ENCODE results near the gene C1orf141.
"Not testable (repeated sequence)": the region's sequence is repeated elsewhere in the genome, so short reads cannot be mapped to it uniquely, and the experiment has no call there.

The C1orf141 gene

GRCh38 chr1:67142931-67143330, 8.2 kb upstream of the C1orf141 start:
- DNase-seq (ENCODE audit: low read depth) = no peak

GRCh38 chr1:67141832-67142231, 7.1 kb upstream of the C1orf141 start:
- not testable (repeated sequence) for DNase-seq (ENCODE audit: low read depth)

GRCh38 chr1:67140460-67140859, 5.7 kb upstream of the C1orf141 start:
- no peak for DNase-seq (ENCODE audit: low read depth)

- no peak for DNase-seq (ENCODE audit: low read depth)
These were observed 4.2 kb upstream of the C1orf141 start for GRCh38 chr1:67138813-67139499.

GRCh38 chr1:67137307-67137753, 2.6 kb upstream of the C1orf141 start:
- DNase-seq (ENCODE audit: low read depth) = no peak

- peak; percentile 77 for DNase-seq (ENCODE audit: low read depth)
These were observed 584 bp upstream of the C1orf141 start for GRCh38 chr1:67135354-67135753.

- no peak for DNase-seq (ENCODE audit: low read depth)
These were observed 1.6 kb downstream of the C1orf141 start for GRCh38 chr1:67133177-67133576.

- no peak for DNase-seq (ENCODE audit: low read depth)
These were observed 4.1 kb downstream of the C1orf141 start for GRCh38 chr1:67130673-67131072.

GRCh38 chr1:67126974-67127373, 7.8 kb downstream of the C1orf141 start:
- no peak for DNase-seq (ENCODE audit: low read depth)

- no peak for DNase-seq (ENCODE audit: low read depth)
These were observed 8.5 kb downstream of the C1orf141 start for GRCh38 chr1:67126111-67126746.

GRCh38 chr1:67124455-67124854, 10.3 kb downstream of the C1orf141 start:
- no peak for DNase-seq (ENCODE audit: low read depth)

GRCh38 chr1:67120855-67121619, 13.7 kb downstream of the C1orf141 start:
- DNase-seq (ENCODE audit: low read depth) = no peak

- DNase-seq (ENCODE audit: low read depth) = no peak
These were observed 16.1 kb downstream of the C1orf141 start for GRCh38 chr1:67118646-67119045.

GRCh38 chr1:67118191-67118590, 16.6 kb downstream of the C1orf141 start:
- no peak for DNase-seq (ENCODE audit: low read depth)

GRCh38 chr1:67114162-67114561, 20.6 kb downstream of the C1orf141 start:
- no peak for DNase-seq (ENCODE audit: low read depth)

- DNase-seq (ENCODE audit: low read depth) = no peak
These were observed 24.4 kb downstream of the C1orf141 start for GRCh38 chr1:67110352-67110751.

GRCh38 chr1:67105508-67105907, 29.3 kb downstream of the C1orf141 start:
- no peak for DNase-seq (ENCODE audit: low read depth)

GRCh38 chr1:67103548-67103947, 31.2 kb downstream of the C1orf141 start:
- no peak for DNase-seq (ENCODE audit: low read depth)

GRCh38 chr1:67100833-67101232, 33.9 kb downstream of the C1orf141 start:
- DNase-seq (ENCODE audit: low read depth) = no peak

GRCh38 chr1:67097305-67097704, 37.5 kb downstream of the C1orf141 start:
- DNase-seq (ENCODE audit: low read depth) = no peak

- DNase-seq (ENCODE audit: low read depth) = no peak
These were observed 40.6 kb downstream of the C1orf141 start for GRCh38 chr1:67094191-67094590.

- DNase-seq (ENCODE audit: low read depth) = no peak
These were observed 45.0 kb downstream of the C1orf141 start for GRCh38 chr1:67089685-67090208.

GRCh38 chr1:67088440-67088839, 46.3 kb downstream of the C1orf141 start:
- no peak for DNase-seq (ENCODE audit: low read depth)
